Skeletal muscle cell (primary cell): ENCODE results near the gene MEIS1.

ENCODE experiments used
- DNase-seq: peaks from one replicate; pipeline ENCODE4 v3.0.0-alpha.2; 2010; ENCODE audit warnings: low read depth
- H3K4me3 ChIP-seq: 2 replicates; pipeline ENCODE4 v1.5.1; 2011; ENCODE audit warnings: low read depth, mild to moderate bottlenecking, control low read depth, low read length, moderate library complexity

MEIS1 gene

GRCh38 chr2:66583881-66584280 lies 149.0 kb downstream of the MEIS1 start:
- DNase-seq: no peak
- H3K4me3 ChIP-seq: no peak overlapping the region

GRCh38 chr2:66585587-66585986 lies 150.7 kb downstream of the MEIS1 start:
- H3K4me3 ChIP-seq: no peak overlapping the region
- DNase-seq: no peak

GRCh38 chr2:66587216-66587615 lies 152.3 kb downstream of the MEIS1 start:
- H3K4me3 ChIP-seq: no peak overlapping the region
- no peak for DNase-seq

- no peak overlapping the region for H3K4me3 ChIP-seq
- DNase-seq: no peak
These were observed 159.1 kb downstream of the MEIS1 start for GRCh38 chr2:66594001-66594400.

GRCh38 chr2:66595556-66595955 lies 160.6 kb downstream of the MEIS1 start:
- no peak overlapping the region for H3K4me3 ChIP-seq
- no peak for DNase-seq

GRCh38 chr2:66596256-66596655 lies 161.3 kb downstream of the MEIS1 start:
- H3K4me3 ChIP-seq: no peak overlapping the region
- no peak for DNase-seq

GRCh38 chr2:66601624-66602023 lies 166.7 kb downstream of the MEIS1 start:
- H3K4me3 ChIP-seq: no peak overlapping the region
- no peak for DNase-seq

GRCh38 chr2:66602341-66602740 lies 167.4 kb downstream of the MEIS1 start:
- no peak for DNase-seq
- H3K4me3 ChIP-seq: no peak overlapping the region

- DNase-seq: no peak
- H3K4me3 ChIP-seq: no peak overlapping the region
These were observed 169.4 kb downstream of the MEIS1 start for GRCh38 chr2:66604326-66604725.

GRCh38 chr2:66604976-66605375 lies 170.1 kb downstream of the MEIS1 start:
- no peak overlapping the region for H3K4me3 ChIP-seq
- no peak for DNase-seq

GRCh38 chr2:66607152-66607551 lies 172.2 kb downstream of the MEIS1 start:
- DNase-seq: no peak

More at GRCh38 chr2:66607152-66607551, 172.2 kb downstream of the MEIS1 start:
- no peak overlapping the region for H3K4me3 ChIP-seq
